Nephron progenitor cell (in vitro differentiated cells): ENCODE data around the gene CALML5.

ENCODE experiments used
- DNase-seq: peaks from one replicate; pipeline ENCODE4 v3.0.0; 2021
- H3K27ac Mint-ChIP-seq: 2 replicates; pipeline ENCODE4 v1.8.0; 2021; ENCODE audit warnings: mild to moderate bottlenecking, moderate library complexity, mixed read lengths
- H3K27me3 Mint-ChIP-seq: 2 replicates; pipeline ENCODE4 v1.8.0; 2021; ENCODE audit warnings: mild to moderate bottlenecking, low read depth, mixed read lengths; ENCODE audit not compliant: poor library complexity
- H3K36me3 Mint-ChIP-seq: 2 replicates; pipeline ENCODE4 v1.8.0; 2021; ENCODE audit warnings: low read depth, mixed read lengths
- H3K4me1 Mint-ChIP-seq: 2 replicates; pipeline ENCODE4 v1.8.0; 2021; ENCODE audit warnings: mixed read lengths
- H3K4me3 Mint-ChIP-seq: 2 replicates; pipeline ENCODE4 v1.8.0; 2021; ENCODE audit warnings: mild to moderate bottlenecking, moderate library complexity, mixed read lengths
- H3K9me3 Mint-ChIP-seq: 2 replicates; pipeline ENCODE4 v1.8.0; 2021; ENCODE audit warnings: mild to moderate bottlenecking, moderate library complexity, mixed read lengths
- CTCF ChIP-seq: fragments of 200-600 bp; sonication (generic); IDR thresholded peaks from 2 replicates; pipeline ENCODE4 v1.5.0; 2021; ENCODE audit warnings: antibody characterized with exemption

CALML5 gene

GRCh38 chr10:5461203-5461588 is 38.2 kb downstream of the CALML5 start:
- no peak overlapping the region for H3K4me3 Mint-ChIP-seq
- H3K27me3 Mint-ChIP-seq: peaks cover 4% of the 10 kb centered on the region
- peak overlapping the region; percentile 72 for H3K27ac Mint-ChIP-seq
- H3K9me3 Mint-ChIP-seq: peaks cover 26% of the 10 kb centered on the region
- no peak for TF ChIP-seq CTCF
- peak; percentile 25 for DNase-seq
- peaks cover 60% of the 10 kb centered on the region for H3K36me3 Mint-ChIP-seq
- peaks cover 28% of the 10 kb centered on the region for H3K4me1 Mint-ChIP-seq

GRCh38 chr10:5460468-5461202 is 38.7 kb downstream of the CALML5 start:
- Mint-ChIP-seq H3K4me3 (no peak overlapping the region), H3K4me1 (peaks cover 23% of the 10 kb centered on the region), H3K27me3 (peaks cover 4% of the 10 kb centered on the region), H3K36me3 (peaks cover 66% of the 10 kb centered on the region), H3K9me3 (peaks cover 26% of the 10 kb centered on the region), H3K27ac (no peak overlapping the region)
- TF ChIP-seq CTCF: no peak
- no peak for DNase-seq

GRCh38 chr10:5458949-5459747 is 40.2 kb downstream of the CALML5 start:
- peaks cover 23% of the 10 kb centered on the region for H3K9me3 Mint-ChIP-seq
- DNase-seq: no peak
- H3K27me3 Mint-ChIP-seq: no peaks in the 10 kb centered on the region
- H3K4me1 Mint-ChIP-seq: peaks cover 22% of the 10 kb centered on the region
- TF ChIP-seq CTCF: no peak
- no peak overlapping the region for H3K4me3 Mint-ChIP-seq
- H3K36me3 Mint-ChIP-seq: peaks cover 81% of the 10 kb centered on the region
- no peak overlapping the region for H3K27ac Mint-ChIP-seq

- peaks cover 30% of the 10 kb centered on the region for H3K4me1 Mint-ChIP-seq
- DNase-seq: no peak
- H3K36me3 Mint-ChIP-seq: peaks cover 84% of the 10 kb centered on the region
- H3K9me3 Mint-ChIP-seq: peaks cover 15% of the 10 kb centered on the region
- H3K27me3 Mint-ChIP-seq: no peaks in the 10 kb centered on the region
- H3K27ac Mint-ChIP-seq: no peak overlapping the region
- no peak overlapping the region for H3K4me3 Mint-ChIP-seq
- no peak for TF ChIP-seq CTCF
Measured at GRCh38 chr10:5458425-5458824, 40.9 kb downstream of the CALML5 start.

GRCh38 chr10:5457741-5458140 is 41.6 kb downstream of the CALML5 start:
- no peak overlapping the region for H3K4me3 Mint-ChIP-seq
- no peak for DNase-seq
- TF ChIP-seq CTCF: no peak
- no peak overlapping the region for H3K27ac Mint-ChIP-seq
- H3K27me3 Mint-ChIP-seq: no peaks in the 10 kb centered on the region
- peaks cover 11% of the 10 kb centered on the region for H3K9me3 Mint-ChIP-seq
- H3K4me1 Mint-ChIP-seq: peaks cover 34% of the 10 kb centered on the region
- H3K36me3 Mint-ChIP-seq: peaks cover 88% of the 10 kb centered on the region
